Tibial artery (tissue), 4 donors: ENCODE data around the gene HES4.
"Not testable (repeated sequence)": the region's sequence is repeated elsewhere in the genome, so short reads cannot be mapped to it uniquely, and the experiment has no call there.

Experiments used
- DNase-seq, 2 donors: peaks; one replicate each; pipeline ENCODE4 v3.0.0-alpha.2; 2019
- H3K27ac ChIP-seq, 2 donors: fragments of 200-600 bp; sonication (generic) in 1 of 2; 1 replicate in 1 of 2; 2 replicates in 1 of 2; pipeline ENCODE4 v1.5.1; 2018 to 2019; ENCODE audit warnings: mild to moderate bottlenecking in 1 of 2
- H3K27me3 ChIP-seq, 2 donors: fragments of 200-600 bp; sonication (generic) in 1 of 2; one replicate each; pipeline versions ENCODE4 v1.5.1 to v1.6.0; 2016 to 2019
- H3K36me3 ChIP-seq, 3 donors: fragments of 200-600 bp; sonication (generic) in 2 of 3; one replicate each; pipeline ENCODE4 v1.5.1; 2016 to 2019; ENCODE audit warnings: mild to moderate bottlenecking in 2 of 3
- H3K4me1 ChIP-seq, 4 donors: fragments of 200-600 bp; sonication (generic) in 2 of 4; 1 replicate in 3 of 4; 2 replicates in 1 of 4; pipeline ENCODE4 v1.5.1; 2016 to 2019
- H3K4me3 ChIP-seq, 2 donors: fragments of 200-600 bp; sonication (generic) in 1 of 2; 1 replicate in 1 of 2; 2 replicates in 1 of 2; pipeline ENCODE4 v1.5.1; 2018 to 2019; ENCODE audit warnings: mild to moderate bottlenecking in 2 of 2
- H3K9me3 ChIP-seq, 3 donors: fragments of 200-600 bp; sonication (generic) in 1 of 3; one replicate each; pipeline ENCODE4 v1.5.1; 2016 to 2019
- CTCF ChIP-seq, 2 experiments: fragments of 200-600 bp in 1 of 2; fragments of 450-650 bp in 1 of 2; IDR thresholded peaks; one replicate each; pipeline ENCODE4 v1.5.1; 2017 to 2019; ENCODE audit warnings: antibody characterized with exemption in 2 of 2, mild to moderate bottlenecking in 1 of 2, moderate library complexity in 1 of 2
- intact Hi-C: fragments of 100-400 bp; cut with DNase I; formaldehyde crosslinking; loops from one replicate; pipeline ENCODE4 v1.15.0; 2023; ENCODE audit warnings: low total_unique reads

Gene HES4

GRCh38 chr1:991895-992294 is 8.0 kb downstream of the HES4 start:
- peaks cover 0 to 3% (median 0%) of the 10 kb centered on the region in 3 donors for H3K36me3 ChIP-seq
- no peak overlapping the region for H3K27ac ChIP-seq
- no peaks in the 10 kb centered on the region for H3K27me3 ChIP-seq
- intact Hi-C loops: no loop called here
- no peak overlapping the region for H3K4me3 ChIP-seq
- peaks cover 0 to 28% (median 6%) of the 10 kb centered on the region in 3 donors for H3K9me3 ChIP-seq
- no peak for DNase-seq
- TF ChIP-seq CTCF (IDR thresholded peaks at IDR 0.05): no peak
- H3K4me1 ChIP-seq: peaks cover 0 to 5% (median 0%) of the 10 kb centered on the region in 4 donors

- H3K27ac ChIP-seq, H3K36me3 ChIP-seq, intact Hi-C loops, H3K27me3 ChIP-seq, H3K4me3 ChIP-seq, DNase-seq, H3K4me1 ChIP-seq: not testable (repeated sequence)
- peaks cover 0 to 28% (median 6%) of the 10 kb centered on the region in 3 donors for H3K9me3 ChIP-seq
Observed at GRCh38 chr1:991275-991674, 8.6 kb downstream of the HES4 start.

DNA sequence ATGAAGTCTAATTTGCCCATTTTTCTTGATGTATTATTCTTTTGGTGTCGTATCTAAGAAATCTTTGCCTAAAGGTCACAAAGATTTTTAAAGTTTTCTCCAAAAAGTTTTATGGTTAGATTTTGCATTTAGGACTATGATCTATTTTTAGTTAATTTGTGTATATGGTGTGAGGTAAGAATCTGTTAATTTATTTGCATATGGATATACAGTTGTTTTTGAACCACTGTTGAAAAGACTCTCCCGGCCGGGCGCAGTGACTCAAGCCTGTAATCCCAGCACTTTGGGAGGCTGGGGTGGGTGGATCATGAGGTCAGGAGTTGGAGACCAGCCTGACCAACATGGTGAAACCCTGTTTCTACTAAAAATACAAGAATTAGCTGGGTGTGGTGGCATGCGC is 11.8 kb downstream of the HES4 start:
- intact Hi-C loops, H3K4me1 ChIP-seq, H3K27ac ChIP-seq, DNase-seq, H3K27me3 ChIP-seq, H3K4me3 ChIP-seq, H3K36me3 ChIP-seq: not testable (repeated sequence)
- peaks cover 0 to 28% (median 6%) of the 10 kb centered on the region in 3 donors for H3K9me3 ChIP-seq

GRCh38 chr1:985126-985525 is 14.8 kb downstream of the HES4 start:
- peaks cover 0 to 7% (median 0%) of the 10 kb centered on the region in 3 donors for H3K9me3 ChIP-seq
- H3K4me1 ChIP-seq: peaks cover 0 to 27% (median 19%) of the 10 kb centered on the region in 4 donors
- H3K27me3 ChIP-seq: peaks cover 0 to 2% of the 10 kb centered on the region in 2 donors
- intact Hi-C loops: loop anchor here (2.0 kb wide), 1 partner anchor 78 kb away; no protein-coding TSS in a partner anchor
- H3K27ac ChIP-seq: no peak overlapping the region
- no peak for DNase-seq
- no peaks in the 10 kb centered on the region for H3K36me3 ChIP-seq
- H3K4me3 ChIP-seq: no peak overlapping the region
- TF ChIP-seq CTCF (IDR thresholded peaks at IDR 0.05): no peak

- no peak for DNase-seq
- Histone ChIP-seq H3K36me3 (no peaks in the 10 kb centered on the region), H3K4me1 (peaks cover 0 to 27% (median 19%) of the 10 kb centered on the region in 4 donors), H3K27me3 (peaks cover 0 to 2% of the 10 kb centered on the region in 2 donors), H3K9me3 (peaks cover 0 to 4% (median 0%) of the 10 kb centered on the region in 3 donors), H3K27ac (no peak overlapping the region), H3K4me3 (no peak overlapping the region)
- TF ChIP-seq CTCF (IDR thresholded peaks at IDR 0.05): peak in 1 of 2 experiments; percentile 4
- intact Hi-C loops: loop anchor here (2.0 kb wide), 1 partner anchor 78 kb away; no protein-coding TSS in a partner anchor
Observed at GRCh38 chr1:984476-984814, 15.5 kb downstream of the HES4 start.

DNA sequence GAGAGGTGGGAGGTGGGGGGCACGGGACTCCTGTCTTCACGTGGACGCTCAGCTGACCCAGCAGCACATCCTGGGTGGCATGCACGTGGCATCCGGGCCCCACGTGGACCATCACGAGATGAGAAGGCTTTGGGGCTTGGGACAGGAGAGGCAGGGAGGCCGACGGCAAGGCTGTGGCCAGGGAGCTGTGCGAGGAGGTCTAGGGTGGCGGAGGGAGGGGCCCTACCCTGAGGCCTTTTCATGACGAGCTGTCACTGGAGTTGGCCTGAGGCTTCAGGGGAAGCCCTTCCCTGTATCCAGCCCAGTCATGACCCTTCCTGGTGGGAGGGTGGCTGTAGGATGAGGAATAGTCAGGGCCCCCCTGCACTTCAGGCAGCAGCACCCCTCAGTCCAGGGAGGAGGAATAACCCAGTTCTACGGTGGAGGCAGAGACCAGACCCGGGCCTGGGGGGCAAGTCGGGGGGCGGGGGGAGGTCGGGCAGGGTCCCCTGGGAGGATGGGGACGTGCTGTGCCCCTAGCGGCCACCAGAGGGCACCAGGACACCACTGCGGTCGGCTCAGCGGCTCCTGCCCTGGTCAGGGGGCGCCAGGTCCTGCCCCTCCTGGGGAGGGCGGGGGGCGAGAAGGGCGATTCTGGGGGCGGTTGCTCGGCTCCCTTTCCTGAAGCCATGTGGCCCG is 16.0 kb downstream of the HES4 start:
- intact Hi-C loops: loop anchor here (2.0 kb wide), 1 partner anchor 79 kb away; no protein-coding TSS in a partner anchor
- DNase-seq: no peak
- peak; percentile 55 to 98 for TF ChIP-seq CTCF (IDR thresholded peaks at IDR 0.05)
- no peak overlapping the region for H3K27ac ChIP-seq
- H3K4me1 ChIP-seq: peaks cover 0 to 27% (median 19%) of the 10 kb centered on the region in 4 donors
- peaks cover 0 to 2% of the 10 kb centered on the region in 2 donors for H3K27me3 ChIP-seq
- H3K36me3 ChIP-seq: no peaks in the 10 kb centered on the region
- peaks cover 0 to 4% (median 0%) of the 10 kb centered on the region in 3 donors for H3K9me3 ChIP-seq
- no peak overlapping the region for H3K4me3 ChIP-seq
